HG03558 (cell line): ENCODE data around the gene CSNK1A1.

ENCODE experiments used
- ATAC-seq: cut with Tn5 transposase; IDR thresholded peaks from one replicate; pipeline ENCODE4 v1.9.1; 2021; ENCODE audit warnings: moderate number of reproducible peaks; ENCODE audit not compliant: unreplicated experiment; ENCODE audit errors: extremely low read depth

Gene CSNK1A1

GRCh38 chr5:149443210-149443609 is 108.0 kb downstream of the CSNK1A1 start:
- no peak for ATAC-seq

- no peak for ATAC-seq
Observed at GRCh38 chr5:149442563-149443182, 108.6 kb downstream of the CSNK1A1 start.
